ENCODE results near the gene PAK4.
"Not testable (repeated sequence)": the region's sequence is repeated elsewhere in the genome, so short reads cannot be mapped to it uniquely, and the experiment has no call there.

The PAK4 gene

GRCh38 chr19:39125554-39126311 is at the start of gene PAK4:
Gene PAK4 (plus strand): TSS chr19:39125786. CDS start chr19:39169554, 43,768 bp downstream.
- peak; percentile 96 to 98 for DNase-seq (ENCODE audit: low read depth in 1 of 2, low spot score in 1 of 2)

- DNase-seq (ENCODE audit: low read depth in 1 of 2, low spot score in 1 of 2) = no peak
Observed at GRCh38 chr19:39077323-39077722, 48.3 kb upstream of the PAK4 start.

- no peak for DNase-seq (ENCODE audit: low read depth in 1 of 2, low spot score in 1 of 2)
Observed at GRCh38 chr19:39078436-39079200, 47.0 kb upstream of the PAK4 start.

- DNase-seq (ENCODE audit: low read depth in 1 of 2, low spot score in 1 of 2) = no peak
Observed at GRCh38 chr19:39080431-39080830, 45.2 kb upstream of the PAK4 start.

- no peak for DNase-seq (ENCODE audit: low read depth in 1 of 2, low spot score in 1 of 2)
Observed at GRCh38 chr19:39082167-39082566, 43.4 kb upstream of the PAK4 start.

- no peak for DNase-seq (ENCODE audit: low read depth in 1 of 2, low spot score in 1 of 2)
Observed at GRCh38 chr19:39082745-39083598, 42.6 kb upstream of the PAK4 start.

GRCh38 chr19:39083599-39083982 is 42.0 kb upstream of the PAK4 start:
- DNase-seq (ENCODE audit: low read depth in 1 of 2, low spot score in 1 of 2) = no peak

GRCh38 chr19:39083983-39084731 is 41.4 kb upstream of the PAK4 start, which contains the start of gene ACP7:
Gene ACP7 (plus strand): TSS chr19:39084368. CDS start chr19:39085270, 902 bp downstream.
- peak in 1 of 2 donors; percentile 3 for DNase-seq (ENCODE audit: low read depth in 1 of 2, low spot score in 1 of 2)

- DNase-seq (ENCODE audit: low read depth in 1 of 2, low spot score in 1 of 2) = no peak
Observed at GRCh38 chr19:39084732-39085080, 40.9 kb upstream of the PAK4 start.

- no peak for DNase-seq (ENCODE audit: low read depth in 1 of 2, low spot score in 1 of 2)
Observed at GRCh38 chr19:39085392-39085791, 40.2 kb upstream of the PAK4 start.

- no peak for DNase-seq (ENCODE audit: low read depth in 1 of 2, low spot score in 1 of 2)
Observed at GRCh38 chr19:39086386-39086785, 39.2 kb upstream of the PAK4 start.

- no peak for DNase-seq (ENCODE audit: low read depth in 1 of 2, low spot score in 1 of 2)
Observed at GRCh38 chr19:39087907-39088686, 37.5 kb upstream of the PAK4 start.

- not testable (repeated sequence) for DNase-seq (ENCODE audit: low read depth in 1 of 2, low spot score in 1 of 2)
Observed at GRCh38 chr19:39090016-39090415, 35.6 kb upstream of the PAK4 start.

GRCh38 chr19:39090881-39091280 is 34.7 kb upstream of the PAK4 start:
- no peak for DNase-seq (ENCODE audit: low read depth in 1 of 2, low spot score in 1 of 2)

GRCh38 chr19:39095799-39096540 is 29.6 kb upstream of the PAK4 start:
- DNase-seq (ENCODE audit: low read depth in 1 of 2, low spot score in 1 of 2) = not testable (repeated sequence)

- DNase-seq (ENCODE audit: low read depth in 1 of 2, low spot score in 1 of 2) = no peak
Observed at GRCh38 chr19:39097299-39097698, 28.3 kb upstream of the PAK4 start.

- DNase-seq (ENCODE audit: low read depth in 1 of 2, low spot score in 1 of 2) = no peak
Observed at GRCh38 chr19:39097721-39098120, 27.9 kb upstream of the PAK4 start.

- DNase-seq (ENCODE audit: low read depth in 1 of 2, low spot score in 1 of 2) = no peak
Observed at GRCh38 chr19:39098365-39099269, 27.0 kb upstream of the PAK4 start.
